Tongue (tissue), 2 donors: ENCODE measurements around the gene GRIK3. TPM values are rescaled to one million over a fixed set of nuclear protein-coding genes. Genes with fewer than 3 reads are reported as not detected.
"Not testable (repeated sequence)": the region's sequence is repeated elsewhere in the genome, so short reads cannot be mapped to it uniquely, and the experiment has no call there.

Source experiments
- DNase-seq: peaks from one replicate; pipeline ENCODE4 v3.0.0-alpha.2; 2015
- total RNA-seq: library from RNA; depleted of rRNA; stranded (reverse); fragments of >200 nt; gene quantifications from one replicate; pipeline ENCODE4 v1.2.3, GENCODE V29; 2014

The GRIK3 gene
- total RNA-seq, 1 donor from 2014 or later = 3.2 TPM

- no peak for DNase-seq
These were observed 92.9 kb downstream of the GRIK3 start for GRCh38 chr1:36941316-36941978.

- DNase-seq = no peak
These were observed 95.5 kb downstream of the GRIK3 start for GRCh38 chr1:36938819-36939218.

GRCh38 chr1:36937371-36937770, 96.9 kb downstream of the GRIK3 start:
- DNase-seq = no peak

- no peak for DNase-seq
These were observed 100.3 kb downstream of the GRIK3 start for GRCh38 chr1:36934061-36934460.

GRCh38 chr1:36927826-36928225, 106.5 kb downstream of the GRIK3 start:
- no peak for DNase-seq

GRCh38 chr1:36925251-36925650, 109.1 kb downstream of the GRIK3 start:
- DNase-seq = no peak

GRCh38 chr1:36924282-36924811, 110.0 kb downstream of the GRIK3 start:
- peak; percentile 92 for DNase-seq

- no peak for DNase-seq
These were observed 111.5 kb downstream of the GRIK3 start for GRCh38 chr1:36922593-36923426.

- DNase-seq = no peak
These were observed 112.2 kb downstream of the GRIK3 start for GRCh38 chr1:36922071-36922470.

GRCh38 chr1:36920801-36921405, 113.4 kb downstream of the GRIK3 start:
- DNase-seq = no peak

GRCh38 chr1:36920371-36920770, 113.9 kb downstream of the GRIK3 start:
- no peak for DNase-seq

- DNase-seq = no peak
These were observed 114.7 kb downstream of the GRIK3 start for GRCh38 chr1:36919491-36920145.

GRCh38 chr1:36918604-36919003, 115.7 kb downstream of the GRIK3 start:
- no peak for DNase-seq

GRCh38 chr1:36916542-36916941, 117.8 kb downstream of the GRIK3 start:
- DNase-seq = not testable (repeated sequence)

- no peak for DNase-seq
These were observed 120.7 kb downstream of the GRIK3 start for GRCh38 chr1:36913484-36914060.

GRCh38 chr1:36913016-36913415, 121.3 kb downstream of the GRIK3 start:
- DNase-seq = peak; percentile 55

- no peak for DNase-seq
These were observed 121.9 kb downstream of the GRIK3 start for GRCh38 chr1:36912365-36912865.

GRCh38 chr1:36911561-36912364, 122.6 kb downstream of the GRIK3 start:
- DNase-seq = no peak

- no peak for DNase-seq
These were observed 123.3 kb downstream of the GRIK3 start for GRCh38 chr1:36910886-36911540.

GRCh38 chr1:36909946-36910725, 124.2 kb downstream of the GRIK3 start:
- DNase-seq = peak; percentile 5
